K562 (cell line): Measurements from ENCODE around the gene YBX3. TPM values are rescaled to one million over a fixed set of nuclear protein-coding genes. Genes with fewer than 3 reads are reported as not detected.
A peak's percentile ranks its signal among the peaks of the same experiment; 100 is the strongest.

Experiments
- BRF1 ChIP-seq: IDR thresholded peaks from 3 replicates; pipeline ENCODE4 v1.6.1; 2011; ENCODE audit warnings: borderline replicate concordance, mild to moderate bottlenecking; ENCODE audit not compliant: insufficient read length; ENCODE audit errors: extremely low read depth
- POLR2H ChIP-seq: IDR thresholded peaks from 2 replicates; pipeline ENCODE4 v1.6.1; 2016; ENCODE audit warnings: missing genetic modification characterization, low read depth, mild to moderate bottlenecking, control low read depth, missing compliant biosample characterization, moderate library complexity
- SMARCE1 ChIP-seq: fragments of 450-650 bp; IDR thresholded peaks from 2 replicates; pipeline ENCODE4 v1.7.1; 2016; ENCODE audit warnings: mild to moderate bottlenecking
- SP1 ChIP-seq: sonication (generic); formaldehyde crosslinking; IDR thresholded peaks from 2 replicates; pipeline ENCODE4 v1.8.1; 2022; ENCODE audit warnings: mild to moderate bottlenecking, missing genetic modification reagents
- SREBF2 ChIP-seq: sonication (generic); formaldehyde crosslinking; IDR thresholded peaks from 2 replicates; pipeline ENCODE4 v1.4.0; 2020; ENCODE audit warnings: mild to moderate bottlenecking, missing genetic modification reagents
- SRSF3 ChIP-seq: fragments of 200-400 bp; formaldehyde crosslinking; IDR thresholded peaks from 2 replicates; pipeline ENCODE4 v1.6.1; 2016; ENCODE audit warnings: mild to moderate bottlenecking, low read length, moderate library complexity; ENCODE audit not compliant: insufficient read depth
- polyA plus RNA-seq, 8 experiments: library from polyadenylated mRNA; depleted of rRNA in 4 of 8; stranded (reverse) in 5 of 8; unstranded in 3 of 8; fragments of >200 nt; fragmentation: Nextera tagmentation in 2 of 8; fragmentation: Illumina TruSeq in 1 of 8; extraction: Ambion mirVana in 2 of 8; extraction: Trizol in 1 of 8; gene quantifications; 2 replicates each; pipeline versions ENCODE4 v1.2.1 to v1.2.3, GENCODE V29; 2011 to 2014; ENCODE audit warnings: inconsistent platforms in 1 of 8, missing spikeins in 1 of 8
- total RNA-seq, 7 experiments: library from RNA; depleted of rRNA in 6 of 7; stranded (reverse); fragments of >200 nt in 6 of 7; fragmentation: Illumina TruSeq in 2 of 7; extraction: Trizol in 2 of 7; gene quantifications; 2 replicates each; pipeline versions ENCODE4 v1.2.1 to v1.2.3, GENCODE V29; 2011 to 2021; ENCODE audit warnings: low replicate concordance in 1 of 7
- TF ChIP-seq, protein P1 (sequence below): fragments of 450-650 bp; IDR thresholded peaks from 2 replicates; pipeline ENCODE4 v1.6.1; 2016; ENCODE audit warnings: mild to moderate bottlenecking, moderate library complexity
- TF ChIP-seq, protein P2 (sequence below), 3 experiments: IDR thresholded peaks in 2 of 3; conservative IDR thresholded peaks in 1 of 3; 2 replicates each; pipeline ENCODE4 v1.5.1; 2011 to 2012; ENCODE audit warnings: low read length in 3 of 3, mild to moderate bottlenecking in 3 of 3, control low read depth in 2 of 3, improper control_type of control experiment in 1 of 3, inconsistent platforms in 1 of 3, low read depth in 1 of 3, mixed read lengths in 1 of 3, moderate library complexity in 1 of 3; ENCODE audit not compliant: insufficient read depth in 2 of 3

YBX3 gene
- total and polyA plus RNA-seq, 9 of the 15 experiments (the other 6 are each of a cell fraction or from before 2014, with no cell fraction given): 47.0 to 239 (median 81.5) TPM

GRCh38 chr12:10721651-10722501 is 1.2 kb downstream of the YBX3 start (continued):
- TF ChIP-seq, protein P1, sequence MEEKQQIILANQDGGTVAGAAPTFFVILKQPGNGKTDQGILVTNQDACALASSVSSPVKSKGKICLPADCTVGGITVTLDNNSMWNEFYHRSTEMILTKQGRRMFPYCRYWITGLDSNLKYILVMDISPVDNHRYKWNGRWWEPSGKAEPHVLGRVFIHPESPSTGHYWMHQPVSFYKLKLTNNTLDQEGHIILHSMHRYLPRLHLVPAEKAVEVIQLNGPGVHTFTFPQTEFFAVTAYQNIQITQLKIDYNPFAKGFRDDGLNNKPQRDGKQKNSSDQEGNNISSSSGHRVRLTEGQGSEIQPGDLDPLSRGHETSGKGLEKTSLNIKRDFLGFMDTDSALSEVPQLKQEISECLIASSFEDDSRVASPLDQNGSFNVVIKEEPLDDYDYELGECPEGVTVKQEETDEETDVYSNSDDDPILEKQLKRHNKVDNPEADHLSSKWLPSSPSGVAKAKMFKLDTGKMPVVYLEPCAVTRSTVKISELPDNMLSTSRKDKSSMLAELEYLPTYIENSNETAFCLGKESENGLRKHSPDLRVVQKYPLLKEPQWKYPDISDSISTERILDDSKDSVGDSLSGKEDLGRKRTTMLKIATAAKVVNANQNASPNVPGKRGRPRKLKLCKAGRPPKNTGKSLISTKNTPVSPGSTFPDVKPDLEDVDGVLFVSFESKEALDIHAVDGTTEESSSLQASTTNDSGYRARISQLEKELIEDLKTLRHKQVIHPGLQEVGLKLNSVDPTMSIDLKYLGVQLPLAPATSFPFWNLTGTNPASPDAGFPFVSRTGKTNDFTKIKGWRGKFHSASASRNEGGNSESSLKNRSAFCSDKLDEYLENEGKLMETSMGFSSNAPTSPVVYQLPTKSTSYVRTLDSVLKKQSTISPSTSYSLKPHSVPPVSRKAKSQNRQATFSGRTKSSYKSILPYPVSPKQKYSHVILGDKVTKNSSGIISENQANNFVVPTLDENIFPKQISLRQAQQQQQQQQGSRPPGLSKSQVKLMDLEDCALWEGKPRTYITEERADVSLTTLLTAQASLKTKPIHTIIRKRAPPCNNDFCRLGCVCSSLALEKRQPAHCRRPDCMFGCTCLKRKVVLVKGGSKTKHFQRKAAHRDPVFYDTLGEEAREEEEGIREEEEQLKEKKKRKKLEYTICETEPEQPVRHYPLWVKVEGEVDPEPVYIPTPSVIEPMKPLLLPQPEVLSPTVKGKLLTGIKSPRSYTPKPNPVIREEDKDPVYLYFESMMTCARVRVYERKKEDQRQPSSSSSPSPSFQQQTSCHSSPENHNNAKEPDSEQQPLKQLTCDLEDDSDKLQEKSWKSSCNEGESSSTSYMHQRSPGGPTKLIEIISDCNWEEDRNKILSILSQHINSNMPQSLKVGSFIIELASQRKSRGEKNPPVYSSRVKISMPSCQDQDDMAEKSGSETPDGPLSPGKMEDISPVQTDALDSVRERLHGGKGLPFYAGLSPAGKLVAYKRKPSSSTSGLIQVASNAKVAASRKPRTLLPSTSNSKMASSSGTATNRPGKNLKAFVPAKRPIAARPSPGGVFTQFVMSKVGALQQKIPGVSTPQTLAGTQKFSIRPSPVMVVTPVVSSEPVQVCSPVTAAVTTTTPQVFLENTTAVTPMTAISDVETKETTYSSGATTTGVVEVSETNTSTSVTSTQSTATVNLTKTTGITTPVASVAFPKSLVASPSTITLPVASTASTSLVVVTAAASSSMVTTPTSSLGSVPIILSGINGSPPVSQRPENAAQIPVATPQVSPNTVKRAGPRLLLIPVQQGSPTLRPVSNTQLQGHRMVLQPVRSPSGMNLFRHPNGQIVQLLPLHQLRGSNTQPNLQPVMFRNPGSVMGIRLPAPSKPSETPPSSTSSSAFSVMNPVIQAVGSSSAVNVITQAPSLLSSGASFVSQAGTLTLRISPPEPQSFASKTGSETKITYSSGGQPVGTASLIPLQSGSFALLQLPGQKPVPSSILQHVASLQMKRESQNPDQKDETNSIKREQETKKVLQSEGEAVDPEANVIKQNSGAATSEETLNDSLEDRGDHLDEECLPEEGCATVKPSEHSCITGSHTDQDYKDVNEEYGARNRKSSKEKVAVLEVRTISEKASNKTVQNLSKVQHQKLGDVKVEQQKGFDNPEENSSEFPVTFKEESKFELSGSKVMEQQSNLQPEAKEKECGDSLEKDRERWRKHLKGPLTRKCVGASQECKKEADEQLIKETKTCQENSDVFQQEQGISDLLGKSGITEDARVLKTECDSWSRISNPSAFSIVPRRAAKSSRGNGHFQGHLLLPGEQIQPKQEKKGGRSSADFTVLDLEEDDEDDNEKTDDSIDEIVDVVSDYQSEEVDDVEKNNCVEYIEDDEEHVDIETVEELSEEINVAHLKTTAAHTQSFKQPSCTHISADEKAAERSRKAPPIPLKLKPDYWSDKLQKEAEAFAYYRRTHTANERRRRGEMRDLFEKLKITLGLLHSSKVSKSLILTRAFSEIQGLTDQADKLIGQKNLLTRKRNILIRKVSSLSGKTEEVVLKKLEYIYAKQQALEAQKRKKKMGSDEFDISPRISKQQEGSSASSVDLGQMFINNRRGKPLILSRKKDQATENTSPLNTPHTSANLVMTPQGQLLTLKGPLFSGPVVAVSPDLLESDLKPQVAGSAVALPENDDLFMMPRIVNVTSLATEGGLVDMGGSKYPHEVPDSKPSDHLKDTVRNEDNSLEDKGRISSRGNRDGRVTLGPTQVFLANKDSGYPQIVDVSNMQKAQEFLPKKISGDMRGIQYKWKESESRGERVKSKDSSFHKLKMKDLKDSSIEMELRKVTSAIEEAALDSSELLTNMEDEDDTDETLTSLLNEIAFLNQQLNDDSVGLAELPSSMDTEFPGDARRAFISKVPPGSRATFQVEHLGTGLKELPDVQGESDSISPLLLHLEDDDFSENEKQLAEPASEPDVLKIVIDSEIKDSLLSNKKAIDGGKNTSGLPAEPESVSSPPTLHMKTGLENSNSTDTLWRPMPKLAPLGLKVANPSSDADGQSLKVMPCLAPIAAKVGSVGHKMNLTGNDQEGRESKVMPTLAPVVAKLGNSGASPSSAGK: peak; percentile 42
- TF ChIP-seq BRF1 (no peak), POLR2H (tag) (no peak), SMARCE1 (0 out of 2 replicates have a peak, but pooled peaks have one; percentile 35), SRSF3 (no peak), SREBF2 (no peak), SP1 (CRISPR knock-in tag) (peak; percentile 47; the same call in 1 of the 2 replicates)
- TF ChIP-seq, protein P2, sequence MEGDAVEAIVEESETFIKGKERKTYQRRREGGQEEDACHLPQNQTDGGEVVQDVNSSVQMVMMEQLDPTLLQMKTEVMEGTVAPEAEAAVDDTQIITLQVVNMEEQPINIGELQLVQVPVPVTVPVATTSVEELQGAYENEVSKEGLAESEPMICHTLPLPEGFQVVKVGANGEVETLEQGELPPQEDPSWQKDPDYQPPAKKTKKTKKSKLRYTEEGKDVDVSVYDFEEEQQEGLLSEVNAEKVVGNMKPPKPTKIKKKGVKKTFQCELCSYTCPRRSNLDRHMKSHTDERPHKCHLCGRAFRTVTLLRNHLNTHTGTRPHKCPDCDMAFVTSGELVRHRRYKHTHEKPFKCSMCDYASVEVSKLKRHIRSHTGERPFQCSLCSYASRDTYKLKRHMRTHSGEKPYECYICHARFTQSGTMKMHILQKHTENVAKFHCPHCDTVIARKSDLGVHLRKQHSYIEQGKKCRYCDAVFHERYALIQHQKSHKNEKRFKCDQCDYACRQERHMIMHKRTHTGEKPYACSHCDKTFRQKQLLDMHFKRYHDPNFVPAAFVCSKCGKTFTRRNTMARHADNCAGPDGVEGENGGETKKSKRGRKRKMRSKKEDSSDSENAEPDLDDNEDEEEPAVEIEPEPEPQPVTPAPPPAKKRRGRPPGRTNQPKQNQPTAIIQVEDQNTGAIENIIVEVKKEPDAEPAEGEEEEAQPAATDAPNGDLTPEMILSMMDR (IDR thresholded peaks at IDR 0.05 in 2 of 3, conservative IDR thresholded peaks at IDR 0.05 in 1 of 3; ENCODE audit: insufficient read depth in 2 of 3, low read depth in 1 of 3, low read length in 3 of 3): 0 out of 6 replicates have a peak, but pooled peaks of 1 of the 3 experiments have one; percentile 13
